GM23338 (cell line): Measurements from ENCODE around the gene LIPG. TPM values are rescaled to one million over a fixed set of nuclear protein-coding genes. Genes with fewer than 3 reads are reported as not detected.

ENCODE experiments used
- EZH2 ChIP-seq: fragments of 200-600 bp; sonication (generic); IDR thresholded peaks from one replicate; pipeline ENCODE4 v1.8.0; 2017; ENCODE audit warnings: antibody characterized with exemption, mild to moderate bottlenecking, low read depth; ENCODE audit not compliant: unreplicated experiment
- EZH2phosphoT487 ChIP-seq: fragments of 200-600 bp; sonication (generic); IDR thresholded peaks from one replicate; pipeline ENCODE4 v1.8.1; 2018; ENCODE audit warnings: antibody characterized with exemption; ENCODE audit not compliant: unreplicated experiment
- JUNB ChIP-seq: IDR thresholded peaks from one replicate; pipeline ENCODE4 v1.6.1; 2016; ENCODE audit warnings: antibody characterized with exemption; ENCODE audit not compliant: unreplicated experiment
- NANOG ChIP-seq: IDR thresholded peaks from 2 replicates; pipeline ENCODE4 v1.6.1; 2016; ENCODE audit warnings: antibody characterized with exemption, borderline replicate concordance
- POLR2AphosphoS5 ChIP-seq: IDR thresholded peaks from 2 replicates; pipeline ENCODE4 v1.6.1; 2016; ENCODE audit warnings: antibody characterized with exemption, low read depth
- ZNF331 ChIP-seq: fragments of 250-450 bp; sonication (Bioruptor Pico); IDR thresholded peaks from 2 replicates; pipeline ENCODE4 v1.5.0; 2020; ENCODE audit warnings: low read depth, mild to moderate bottlenecking, moderate library complexity
- polyA plus RNA-seq: library from polyadenylated mRNA; unstranded; fragments of >200 nt; fragmentation: Nextera tagmentation; extraction: Ambion mirVana; gene quantifications from 2 replicates; pipeline ENCODE4 v1.2.1, GENCODE V29; 2016
- total RNA-seq: library from RNA; depleted of rRNA; stranded (reverse); fragments of >200 nt; shearing (Covaris generic); gene quantifications from 2 replicates; pipeline ENCODE4 v1.2.3, GENCODE V29; 2014
- TF ChIP-seq, protein P1 (sequence below): fragments of 250-450 bp; sonication (Bioruptor Pico); IDR thresholded peaks from 2 replicates; pipeline ENCODE4 v1.5.0; 2020; ENCODE audit warnings: mild to moderate bottlenecking, moderate library complexity
- TF ChIP-seq, protein P2 (sequence below): IDR thresholded peaks from one replicate; pipeline ENCODE4 v1.6.1; 2018; ENCODE audit warnings: antibody characterized with exemption; ENCODE audit not compliant: unreplicated experiment

LIPG gene
- total and polyA plus RNA-seq, 2 experiments from 2014 or later: 4.9 to 17.7 TPM

DNA sequence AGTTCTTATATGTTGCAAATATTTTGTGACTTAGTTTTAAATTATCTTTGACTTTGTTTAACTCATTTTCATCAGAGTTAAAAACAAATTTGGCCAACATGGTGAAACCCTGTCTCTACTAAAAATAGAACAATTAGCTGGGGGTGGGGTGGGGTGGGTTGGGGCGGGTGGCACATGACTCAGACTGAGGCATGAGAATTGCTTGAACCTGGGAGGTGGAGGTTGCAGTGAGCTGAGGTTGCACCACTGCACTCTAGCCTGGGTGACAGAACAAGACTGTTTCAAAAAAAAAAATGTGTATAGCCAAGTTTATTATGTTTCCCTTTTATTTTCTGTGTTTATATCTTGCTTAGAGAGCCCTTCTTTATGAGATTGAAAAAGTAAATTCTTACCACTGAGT lies 14.2 kb upstream of the LIPG start (continued):
- TF ChIP-seq, protein P1, sequence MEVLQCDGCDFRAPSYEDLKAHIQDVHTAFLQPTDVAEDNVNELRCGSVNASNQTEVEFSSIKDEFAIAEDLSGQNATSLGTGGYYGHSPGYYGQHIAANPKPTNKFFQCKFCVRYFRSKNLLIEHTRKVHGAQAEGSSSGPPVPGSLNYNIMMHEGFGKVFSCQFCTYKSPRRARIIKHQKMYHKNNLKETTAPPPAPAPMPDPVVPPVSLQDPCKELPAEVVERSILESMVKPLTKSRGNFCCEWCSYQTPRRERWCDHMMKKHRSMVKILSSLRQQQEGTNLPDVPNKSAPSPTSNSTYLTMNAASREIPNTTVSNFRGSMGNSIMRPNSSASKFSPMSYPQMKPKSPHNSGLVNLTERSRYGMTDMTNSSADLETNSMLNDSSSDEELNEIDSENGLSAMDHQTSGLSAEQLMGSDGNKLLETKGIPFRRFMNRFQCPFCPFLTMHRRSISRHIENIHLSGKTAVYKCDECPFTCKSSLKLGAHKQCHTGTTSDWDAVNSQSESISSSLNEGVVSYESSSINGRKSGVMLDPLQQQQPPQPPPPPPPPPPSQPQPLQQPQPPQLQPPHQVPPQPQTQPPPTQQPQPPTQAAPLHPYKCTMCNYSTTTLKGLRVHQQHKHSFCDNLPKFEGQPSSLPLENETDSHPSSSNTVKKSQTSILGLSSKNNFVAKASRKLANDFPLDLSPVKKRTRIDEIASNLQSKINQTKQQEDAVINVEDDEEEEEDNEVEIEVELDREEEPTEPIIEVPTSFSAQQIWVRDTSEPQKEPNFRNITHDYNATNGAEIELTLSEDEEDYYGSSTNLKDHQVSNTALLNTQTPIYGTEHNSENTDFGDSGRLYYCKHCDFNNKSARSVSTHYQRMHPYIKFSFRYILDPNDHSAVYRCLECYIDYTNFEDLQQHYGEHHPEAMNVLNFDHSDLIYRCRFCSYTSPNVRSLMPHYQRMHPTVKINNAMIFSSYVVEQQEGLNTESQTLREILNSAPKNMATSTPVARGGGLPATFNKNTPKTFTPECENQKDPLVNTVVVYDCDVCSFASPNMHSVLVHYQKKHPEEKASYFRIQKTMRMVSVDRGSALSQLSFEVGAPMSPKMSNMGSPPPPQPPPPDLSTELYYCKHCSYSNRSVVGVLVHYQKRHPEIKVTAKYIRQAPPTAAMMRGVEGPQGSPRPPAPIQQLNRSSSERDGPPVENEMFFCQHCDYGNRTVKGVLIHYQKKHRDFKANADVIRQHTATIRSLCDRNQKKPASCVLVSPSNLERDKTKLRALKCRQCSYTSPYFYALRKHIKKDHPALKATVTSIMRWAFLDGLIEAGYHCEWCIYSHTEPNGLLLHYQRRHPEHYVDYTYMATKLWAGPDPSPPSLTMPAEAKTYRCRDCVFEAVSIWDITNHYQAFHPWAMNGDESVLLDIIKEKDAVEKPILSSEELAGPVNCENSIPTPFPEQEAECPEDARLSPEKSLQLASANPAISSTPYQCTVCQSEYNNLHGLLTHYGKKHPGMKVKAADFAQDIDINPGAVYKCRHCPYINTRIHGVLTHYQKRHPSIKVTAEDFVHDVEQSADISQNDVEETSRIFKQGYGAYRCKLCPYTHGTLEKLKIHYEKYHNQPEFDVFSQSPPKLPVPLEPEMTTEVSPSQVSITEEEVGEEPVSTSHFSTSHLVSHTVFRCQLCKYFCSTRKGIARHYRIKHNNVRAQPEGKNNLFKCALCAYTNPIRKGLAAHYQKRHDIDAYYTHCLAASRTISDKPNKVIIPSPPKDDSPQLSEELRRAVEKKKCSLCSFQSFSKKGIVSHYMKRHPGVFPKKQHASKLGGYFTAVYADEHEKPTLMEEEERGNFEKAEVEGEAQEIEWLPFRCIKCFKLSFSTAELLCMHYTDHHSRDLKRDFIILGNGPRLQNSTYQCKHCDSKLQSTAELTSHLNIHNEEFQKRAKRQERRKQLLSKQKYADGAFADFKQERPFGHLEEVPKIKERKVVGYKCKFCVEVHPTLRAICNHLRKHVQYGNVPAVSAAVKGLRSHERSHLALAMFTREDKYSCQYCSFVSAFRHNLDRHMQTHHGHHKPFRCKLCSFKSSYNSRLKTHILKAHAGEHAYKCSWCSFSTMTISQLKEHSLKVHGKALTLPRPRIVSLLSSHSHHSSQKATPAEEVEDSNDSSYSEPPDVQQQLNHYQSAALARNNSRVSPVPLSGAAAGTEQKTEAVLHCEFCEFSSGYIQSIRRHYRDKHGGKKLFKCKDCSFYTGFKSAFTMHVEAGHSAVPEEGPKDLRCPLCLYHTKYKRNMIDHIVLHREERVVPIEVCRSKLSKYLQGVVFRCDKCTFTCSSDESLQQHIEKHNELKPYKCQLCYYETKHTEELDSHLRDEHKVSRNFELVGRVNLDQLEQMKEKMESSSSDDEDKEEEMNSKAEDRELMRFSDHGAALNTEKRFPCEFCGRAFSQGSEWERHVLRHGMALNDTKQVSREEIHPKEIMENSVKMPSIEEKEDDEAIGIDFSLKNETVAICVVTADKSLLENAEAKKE (CRISPR knock-in tag): no peak
- TF ChIP-seq NANOG (no peak), EZH2phosphoT487 (no peak), EZH2 (no peak), POLR2AphosphoS5 (no peak), ZNF331 (no peak), JUNB (no peak)
- TF ChIP-seq, protein P2, sequence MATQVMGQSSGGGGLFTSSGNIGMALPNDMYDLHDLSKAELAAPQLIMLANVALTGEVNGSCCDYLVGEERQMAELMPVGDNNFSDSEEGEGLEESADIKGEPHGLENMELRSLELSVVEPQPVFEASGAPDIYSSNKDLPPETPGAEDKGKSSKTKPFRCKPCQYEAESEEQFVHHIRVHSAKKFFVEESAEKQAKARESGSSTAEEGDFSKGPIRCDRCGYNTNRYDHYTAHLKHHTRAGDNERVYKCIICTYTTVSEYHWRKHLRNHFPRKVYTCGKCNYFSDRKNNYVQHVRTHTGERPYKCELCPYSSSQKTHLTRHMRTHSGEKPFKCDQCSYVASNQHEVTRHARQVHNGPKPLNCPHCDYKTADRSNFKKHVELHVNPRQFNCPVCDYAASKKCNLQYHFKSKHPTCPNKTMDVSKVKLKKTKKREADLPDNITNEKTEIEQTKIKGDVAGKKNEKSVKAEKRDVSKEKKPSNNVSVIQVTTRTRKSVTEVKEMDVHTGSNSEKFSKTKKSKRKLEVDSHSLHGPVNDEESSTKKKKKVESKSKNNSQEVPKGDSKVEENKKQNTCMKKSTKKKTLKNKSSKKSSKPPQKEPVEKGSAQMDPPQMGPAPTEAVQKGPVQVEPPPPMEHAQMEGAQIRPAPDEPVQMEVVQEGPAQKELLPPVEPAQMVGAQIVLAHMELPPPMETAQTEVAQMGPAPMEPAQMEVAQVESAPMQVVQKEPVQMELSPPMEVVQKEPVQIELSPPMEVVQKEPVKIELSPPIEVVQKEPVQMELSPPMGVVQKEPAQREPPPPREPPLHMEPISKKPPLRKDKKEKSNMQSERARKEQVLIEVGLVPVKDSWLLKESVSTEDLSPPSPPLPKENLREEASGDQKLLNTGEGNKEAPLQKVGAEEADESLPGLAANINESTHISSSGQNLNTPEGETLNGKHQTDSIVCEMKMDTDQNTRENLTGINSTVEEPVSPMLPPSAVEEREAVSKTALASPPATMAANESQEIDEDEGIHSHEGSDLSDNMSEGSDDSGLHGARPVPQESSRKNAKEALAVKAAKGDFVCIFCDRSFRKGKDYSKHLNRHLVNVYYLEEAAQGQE: no peak
